NCI-H2029 treated with DMSO at 0.1 percent for 48 hours (cell line): ENCODE results near the gene LRRC40.
"Not testable (repeated sequence)": the region's sequence is repeated elsewhere in the genome, so short reads cannot be mapped to it uniquely, and the experiment has no call there.

Experiments
- DNase-seq: peaks from one replicate; lab custom pipeline; 2025; lab: John Stamatoyannopoulos, UW

The LRRC40 gene

DNA sequence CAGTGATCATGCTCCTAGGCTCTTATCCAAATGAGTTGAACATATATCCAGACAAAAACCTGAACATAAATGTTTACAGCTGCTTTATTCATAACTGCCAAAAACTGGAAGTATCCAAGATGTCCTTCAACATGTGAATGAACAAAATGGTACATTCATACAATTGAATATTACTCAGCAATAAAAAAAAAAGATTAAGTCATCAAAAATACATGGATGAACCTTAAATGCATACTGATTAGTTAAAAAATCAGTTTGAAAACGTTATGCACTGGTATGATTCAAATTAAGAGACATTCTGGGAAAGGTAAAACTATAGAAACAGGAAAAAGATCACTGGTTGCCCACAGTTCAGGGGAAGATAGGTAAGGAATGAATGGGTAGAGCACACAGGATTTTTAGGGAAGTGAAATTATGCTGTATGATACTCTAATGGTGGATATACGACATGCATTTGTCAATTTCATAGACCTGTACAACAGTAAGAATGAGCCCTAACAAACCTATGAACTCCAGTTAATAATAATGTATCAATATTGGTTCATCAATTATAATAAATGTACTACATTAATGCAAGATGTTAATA lies 3.1 kb downstream of the LRRC40 start:
- no peak for DNase-seq

DNA sequence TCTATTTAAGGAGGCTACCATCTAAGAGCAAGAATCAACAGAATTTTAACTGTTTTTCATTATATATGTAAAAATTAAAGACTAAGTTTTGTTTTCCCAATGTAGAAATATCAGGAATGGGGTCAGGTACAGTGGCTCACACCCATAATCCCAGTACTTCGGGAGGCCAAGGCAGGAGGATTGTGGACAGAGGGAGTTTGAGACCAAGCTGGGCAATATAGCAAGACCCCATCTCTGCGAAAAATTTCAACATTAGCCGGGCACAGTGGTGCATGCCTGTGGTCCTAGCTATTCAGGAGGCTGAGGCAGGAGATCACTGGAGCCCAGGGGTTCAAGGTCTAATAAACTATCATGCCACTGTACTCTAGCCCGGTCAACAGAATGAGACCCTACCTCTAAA lies 5.3 kb downstream of the LRRC40 start:
- no peak for DNase-seq

DNA sequence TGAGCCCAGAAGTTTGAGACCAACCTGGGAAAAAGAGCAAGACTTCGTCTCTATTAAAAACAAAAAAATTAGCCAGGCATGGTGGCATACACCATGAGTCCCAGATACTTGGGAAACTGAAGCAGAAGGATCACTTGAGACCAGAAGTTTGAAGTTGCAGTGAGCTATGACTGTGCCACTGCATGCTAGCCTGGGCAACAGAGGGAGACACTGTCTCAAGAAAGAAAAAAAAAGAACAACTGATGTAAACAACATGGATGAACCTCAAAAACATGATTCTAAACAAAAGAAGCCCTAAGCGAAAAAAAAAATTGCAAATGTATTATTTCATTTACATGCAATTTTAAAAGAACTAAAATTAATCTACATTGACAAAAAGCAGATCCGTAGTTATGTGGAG lies 9.0 kb downstream of the LRRC40 start:
- no peak for DNase-seq

DNA sequence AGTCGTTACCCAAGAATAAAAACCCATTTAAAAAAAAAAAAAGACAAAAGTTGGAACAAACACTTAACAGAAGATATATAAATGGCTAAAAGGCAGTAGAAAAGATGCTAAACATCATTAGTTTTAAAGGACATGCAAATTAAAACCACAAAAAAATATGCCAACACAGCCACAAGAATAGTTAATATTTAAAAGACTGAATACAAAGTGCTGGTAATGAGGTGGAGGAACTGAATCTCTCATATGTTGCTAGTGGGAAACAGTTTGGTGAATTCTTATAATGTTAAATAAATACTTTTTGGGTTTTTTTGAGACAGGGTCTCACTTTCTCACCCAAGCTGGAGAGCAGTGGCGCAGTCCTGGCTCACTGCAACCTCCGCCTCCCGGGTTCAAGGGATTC lies 10.0 kb downstream of the LRRC40 start:
- DNase-seq, result no peak

DNA sequence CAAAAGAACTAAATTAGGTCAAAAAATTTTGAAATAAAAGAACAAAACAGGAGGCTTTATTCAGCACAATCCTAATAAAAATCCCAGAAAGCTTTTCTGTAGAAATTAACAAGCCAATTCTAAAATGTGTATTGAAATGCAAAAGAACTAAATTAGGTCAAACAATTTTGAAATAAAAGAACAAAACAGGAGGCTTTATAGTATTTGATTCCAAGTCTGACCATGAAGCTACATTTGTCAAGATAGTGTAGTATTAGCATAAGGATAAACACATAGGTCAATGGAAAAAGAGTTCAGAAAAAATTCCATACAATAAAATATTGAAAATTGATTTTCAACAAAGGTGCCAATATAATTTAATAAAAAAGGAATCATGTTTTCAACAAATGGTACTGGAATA lies 10.8 kb downstream of the LRRC40 start:
- DNase-seq, result no peak

DNA sequence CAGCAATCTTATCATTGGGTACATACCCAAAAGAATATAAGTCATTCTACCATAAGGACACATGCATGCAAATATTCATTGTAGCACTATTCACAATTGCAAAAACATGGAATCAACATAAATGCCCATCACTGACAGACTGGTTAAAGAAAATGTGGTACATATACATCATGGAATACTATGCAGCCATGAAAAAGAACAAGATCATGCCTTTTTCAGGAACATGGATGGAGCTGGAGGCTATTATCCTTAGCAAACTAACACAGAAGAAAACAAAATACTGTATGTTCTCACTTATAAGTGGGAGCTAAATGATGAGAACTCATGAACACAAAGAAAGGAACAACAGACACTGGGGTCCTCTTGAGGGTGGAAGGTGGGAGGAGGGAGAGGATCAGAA lies 12.9 kb downstream of the LRRC40 start:
- not testable (repeated sequence) for DNase-seq

DNA sequence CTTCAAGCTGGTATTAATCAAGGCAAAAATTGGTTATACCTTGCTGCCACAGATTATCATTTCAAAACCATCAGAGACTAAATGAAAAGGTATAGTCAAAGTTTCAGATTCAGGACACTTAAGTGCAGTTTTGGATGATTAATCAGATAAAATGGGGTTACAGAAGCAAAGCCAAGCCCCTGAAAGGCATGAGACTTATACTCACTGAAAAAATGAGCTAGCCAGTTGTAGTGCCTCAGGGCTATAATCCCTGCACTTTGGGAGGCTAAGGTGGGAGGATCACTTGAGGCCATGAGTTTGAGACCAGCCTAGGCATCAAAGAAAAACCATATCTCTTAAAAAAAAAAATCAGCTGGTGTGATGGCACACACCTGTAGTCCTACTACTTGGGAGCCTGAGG lies 15.2 kb downstream of the LRRC40 start:
- no peak for DNase-seq

DNA sequence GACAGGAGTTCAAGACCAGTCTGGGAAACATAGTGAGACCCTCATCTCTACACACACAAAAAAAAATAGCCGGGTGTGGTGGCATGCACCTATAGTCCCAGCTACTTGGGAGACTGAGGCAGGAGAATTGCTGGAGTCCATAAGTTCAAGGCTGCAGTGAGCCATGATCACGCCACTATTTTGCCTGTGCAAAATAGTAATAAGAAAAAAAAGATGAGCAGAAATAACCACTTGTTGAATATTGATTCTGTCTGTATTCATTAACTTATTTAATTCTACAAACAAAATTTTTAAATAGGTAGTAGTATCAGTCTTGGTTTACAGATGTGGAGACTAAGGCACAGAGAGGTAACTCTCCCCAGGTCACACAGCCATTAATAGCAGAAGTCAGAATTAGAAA lies 16.9 kb downstream of the LRRC40 start:
- DNase-seq, result no peak

DNA sequence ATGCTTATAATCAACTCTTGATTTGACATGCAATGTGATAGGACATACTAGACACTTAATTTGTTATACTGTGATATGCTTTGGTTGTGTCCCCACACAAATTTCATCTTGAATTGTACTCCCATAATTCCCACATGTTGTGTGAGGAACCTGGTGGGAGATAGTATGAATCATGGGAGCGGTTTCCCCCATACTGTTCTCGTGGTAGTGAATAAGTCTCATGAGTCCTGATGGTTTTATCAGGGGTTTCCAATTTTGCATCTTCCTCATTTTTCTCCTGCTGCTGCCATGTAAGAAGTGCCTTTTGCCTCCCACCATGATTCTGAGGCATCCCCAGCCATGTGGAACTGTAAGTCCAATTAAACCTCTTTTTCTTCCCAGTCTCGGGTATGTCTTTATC lies 20.2 kb downstream of the LRRC40 start:
- not testable (repeated sequence) for DNase-seq

DNA sequence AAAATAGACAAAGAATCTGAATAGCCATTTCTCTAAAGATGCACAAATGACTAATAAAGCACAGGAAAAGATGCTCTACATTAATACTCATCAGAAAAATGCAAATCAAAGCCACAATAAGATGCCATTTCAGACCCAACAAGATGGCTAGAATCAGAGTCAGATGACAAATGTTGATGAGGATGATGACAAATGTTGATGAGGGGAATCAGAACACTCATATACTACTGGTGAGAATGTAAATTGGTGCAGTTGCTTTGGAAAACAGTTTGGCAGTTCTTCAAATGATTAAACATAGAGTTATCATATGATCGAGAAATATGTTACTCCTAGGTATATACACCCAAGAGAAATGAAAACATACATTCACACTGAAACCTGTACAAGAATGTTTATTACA lies 33.9 kb downstream of the LRRC40 start:
- no peak for DNase-seq

DNA sequence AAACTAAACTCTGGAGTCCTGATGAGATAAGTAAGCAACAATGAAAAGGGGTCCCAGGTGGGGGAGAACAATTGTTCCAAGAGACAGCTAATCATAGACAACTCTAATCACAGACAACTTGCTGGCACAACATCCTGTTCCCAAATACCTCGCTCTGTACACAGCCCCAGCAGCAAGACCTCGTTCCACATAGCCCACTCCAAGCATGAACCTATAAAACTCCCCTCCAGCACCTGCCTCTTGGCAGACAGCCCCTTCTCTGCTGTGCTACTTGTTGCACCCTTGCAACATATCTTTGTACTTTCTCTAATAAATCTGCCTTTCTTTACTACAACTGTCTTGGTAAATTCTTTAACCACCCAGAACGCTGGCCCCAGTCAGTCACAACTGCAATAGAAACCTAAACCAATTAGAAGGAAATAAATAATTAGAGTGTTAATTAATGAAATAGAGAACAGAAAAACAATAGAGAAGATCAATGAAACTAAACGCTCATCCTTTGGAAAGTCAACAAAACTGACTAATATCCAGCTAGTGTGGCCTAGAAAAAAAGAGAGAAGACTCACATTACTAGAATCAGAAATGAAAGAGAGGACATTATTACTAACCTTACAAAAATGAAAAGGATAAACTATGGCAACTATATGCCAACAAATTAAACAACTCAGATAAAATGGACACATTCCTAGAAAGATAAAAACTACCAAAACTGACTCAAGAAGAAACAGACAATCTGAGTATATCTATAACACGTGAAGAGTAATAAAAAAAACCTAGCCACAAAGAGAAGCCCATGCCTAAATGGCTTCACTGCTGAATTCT lies 36.1 kb downstream of the LRRC40 start:
- DNase-seq, result no peak

DNA sequence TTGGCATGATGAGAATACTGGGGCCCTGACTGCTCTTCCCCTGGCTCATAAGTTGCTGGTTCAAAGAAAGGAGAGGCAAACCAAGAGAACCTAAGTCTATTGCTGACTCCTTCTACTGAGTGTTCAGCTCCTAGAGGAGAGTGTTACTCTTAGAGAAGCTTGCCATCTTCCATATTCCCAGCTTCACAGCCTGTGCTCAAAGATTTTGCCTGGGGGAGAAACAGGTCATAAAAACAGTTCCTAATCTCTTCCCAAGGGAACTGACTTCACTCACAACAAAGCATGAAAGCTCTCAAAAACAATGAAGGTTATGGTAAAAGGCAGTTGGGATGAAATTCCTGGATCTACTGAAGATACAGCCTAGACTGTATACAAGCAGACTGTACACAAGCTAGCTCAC lies 37.1 kb downstream of the LRRC40 start:
- DNase-seq, result no peak

DNA sequence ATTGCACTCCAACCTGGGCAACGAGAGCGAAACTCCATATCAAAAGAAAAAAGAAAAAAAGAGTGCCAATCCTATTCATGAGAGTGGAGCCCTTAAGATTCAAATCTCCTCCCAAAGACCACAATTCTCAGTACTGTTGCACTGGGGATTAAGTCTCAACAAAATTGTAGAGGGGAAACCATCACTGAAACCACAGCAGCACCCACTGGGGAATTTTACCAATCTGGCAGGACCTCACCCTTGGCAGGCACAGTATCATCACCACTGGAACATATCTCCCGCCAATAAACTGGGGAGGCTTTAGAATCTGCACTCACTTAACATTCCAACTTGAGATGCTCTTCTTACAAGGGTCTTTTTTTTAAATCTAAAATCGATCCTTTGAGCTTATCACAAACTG lies 41.0 kb downstream of the LRRC40 start:
- no peak for DNase-seq

DNA sequence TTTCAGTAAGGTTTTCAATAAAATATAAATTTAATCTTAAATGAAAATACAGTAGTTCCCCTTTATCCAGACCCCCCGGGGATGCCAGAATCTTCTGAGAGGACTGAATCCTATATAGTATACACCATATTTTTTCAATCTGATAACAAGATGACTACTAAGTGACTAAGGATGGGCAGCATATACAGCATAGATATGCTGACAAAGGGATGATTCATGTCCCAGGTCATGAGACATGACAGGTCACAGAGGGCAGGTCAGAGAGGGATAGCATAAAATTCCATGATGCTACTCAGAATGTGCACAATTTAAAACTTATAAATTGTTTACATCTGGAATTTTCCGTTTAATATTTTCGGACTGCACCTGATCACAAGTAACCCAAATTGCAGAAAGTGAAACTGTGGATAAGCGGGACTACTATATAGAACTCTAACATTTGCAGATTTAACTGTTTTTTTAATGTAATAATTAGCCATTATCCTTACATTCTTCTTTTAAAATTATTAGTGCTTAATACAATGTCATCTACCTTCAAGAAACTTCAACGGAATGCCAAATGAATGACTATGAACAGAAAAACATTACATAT lies 48.8 kb downstream of the LRRC40 start:
- DNase-seq, result no peak

DNA sequence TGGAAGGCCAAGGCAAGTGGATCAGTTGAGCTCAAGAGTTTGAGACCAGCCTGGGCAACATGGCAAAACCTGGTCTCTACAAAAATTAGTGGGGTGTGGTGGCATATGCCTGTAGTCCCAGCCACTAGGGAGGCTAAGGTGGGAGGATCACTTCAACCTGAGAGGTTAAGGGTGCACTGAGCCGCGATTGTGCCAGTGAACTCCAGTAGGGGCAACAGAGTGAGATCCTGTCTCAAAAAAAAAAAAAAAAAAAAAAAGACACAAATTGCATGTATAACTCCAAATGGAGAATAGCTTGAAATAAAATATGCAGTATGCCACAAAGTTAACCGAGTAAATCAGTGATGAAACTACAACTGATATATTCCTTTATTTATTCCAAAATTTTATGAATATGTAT lies 51.6 kb downstream of the LRRC40 start:
- no peak for DNase-seq

DNA sequence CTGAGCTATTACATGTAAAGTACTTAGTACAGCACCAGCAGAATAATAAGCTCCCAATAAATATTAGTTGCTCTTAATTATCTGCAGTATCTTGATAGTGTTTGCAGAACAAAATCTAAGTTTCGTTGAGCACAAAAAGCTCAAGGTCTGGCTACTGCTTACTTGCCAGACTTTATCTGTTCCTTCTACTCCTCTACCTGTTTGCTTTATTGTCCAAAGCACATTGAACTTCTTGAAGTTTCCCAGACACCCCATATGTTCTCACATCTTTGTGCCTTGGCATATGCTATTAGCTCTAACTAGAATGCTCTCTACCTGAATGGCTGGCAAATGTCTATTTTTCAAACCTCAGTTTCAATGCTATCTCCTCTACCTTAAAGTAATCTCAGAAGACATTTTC lies 54.9 kb downstream of the LRRC40 start:
- DNase-seq, result no peak

DNA sequence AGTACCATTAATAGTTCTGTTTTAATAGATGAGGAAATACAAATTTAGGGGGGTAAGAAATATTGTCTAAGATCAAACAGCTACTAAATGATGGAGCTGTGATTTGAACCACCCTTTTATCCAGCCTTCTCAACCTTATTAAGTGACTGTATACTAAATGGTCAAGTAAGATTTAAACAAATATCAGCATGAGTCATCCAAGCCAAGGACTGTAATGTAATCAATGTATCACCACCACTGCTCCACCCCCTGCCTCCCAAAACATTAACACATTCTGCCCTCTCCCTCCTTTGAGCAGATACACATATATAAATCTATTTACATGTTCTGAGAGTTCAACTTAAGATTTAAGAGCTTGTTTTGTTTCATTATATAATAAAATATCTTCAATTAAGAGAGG lies 58.9 kb downstream of the LRRC40 start:
- DNase-seq, result no peak

DNA sequence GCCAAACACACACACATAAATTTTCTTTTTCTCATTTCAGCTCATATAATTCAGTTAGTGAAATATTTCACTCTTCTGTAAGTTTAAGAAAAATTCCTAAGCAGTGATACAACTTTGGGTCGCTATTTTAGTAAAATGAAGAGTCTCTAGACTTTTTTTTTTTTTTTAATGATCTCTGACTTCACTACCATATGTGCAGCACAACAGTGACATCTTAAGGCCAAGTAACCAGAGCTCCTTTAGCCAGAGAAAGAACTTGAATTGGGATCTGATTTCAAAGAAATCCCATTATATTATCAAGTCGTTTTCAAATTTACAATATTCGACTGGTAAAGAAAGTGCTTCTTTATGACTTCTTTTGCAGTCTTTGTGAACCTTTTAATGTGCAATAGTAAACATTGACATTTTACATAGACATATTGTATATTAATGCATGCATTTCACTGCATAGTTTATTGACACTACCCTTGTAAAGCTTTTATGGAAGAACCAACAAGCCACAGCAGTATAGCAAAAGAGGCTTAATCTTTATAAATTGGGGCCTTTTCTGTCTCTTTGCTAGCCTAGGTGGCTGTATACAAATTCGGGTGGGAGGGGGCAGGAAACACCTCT lies 62.2 kb downstream of the LRRC40 start:
- DNase-seq, result no peak

DNA sequence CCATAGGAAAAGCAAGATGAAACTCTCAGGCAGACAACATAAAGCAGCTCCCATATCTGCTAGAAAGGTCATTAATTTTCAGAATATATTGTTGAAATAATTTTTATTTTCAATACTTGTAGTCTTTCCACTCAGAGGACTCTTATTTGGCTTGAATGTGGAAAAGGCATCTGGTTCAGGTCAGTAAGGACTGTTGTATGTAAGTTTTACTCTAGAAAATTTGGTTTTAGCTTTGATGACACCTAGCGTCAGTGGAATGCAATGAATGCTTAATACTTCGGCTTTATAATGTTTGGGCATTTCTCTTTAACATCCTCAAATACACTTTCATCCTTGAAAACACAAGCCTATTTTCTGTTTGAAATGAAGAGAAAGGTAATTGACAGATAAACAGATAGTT lies 63.3 kb downstream of the LRRC40 start:
- DNase-seq, result no peak

DNA sequence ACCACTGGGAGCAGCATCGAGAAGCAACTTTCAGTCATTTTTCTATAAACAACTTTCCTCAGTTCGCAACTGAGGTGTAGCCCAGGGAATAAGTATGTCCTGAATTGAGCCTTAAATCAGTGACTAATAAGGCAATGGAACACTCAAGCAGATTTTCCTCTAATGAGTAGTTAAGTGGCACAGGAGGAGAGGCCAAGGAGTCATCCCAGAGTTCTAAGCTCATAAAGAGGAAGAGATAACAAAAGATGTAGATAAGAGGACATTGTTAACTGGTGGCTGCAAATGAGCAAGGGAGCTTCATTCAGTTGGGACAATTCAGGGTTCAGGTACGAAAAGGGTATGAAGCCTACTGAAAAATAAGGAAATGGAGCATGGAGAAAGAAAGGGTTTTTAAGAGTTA lies 64.5 kb downstream of the LRRC40 start:
- DNase-seq, result no peak

DNA sequence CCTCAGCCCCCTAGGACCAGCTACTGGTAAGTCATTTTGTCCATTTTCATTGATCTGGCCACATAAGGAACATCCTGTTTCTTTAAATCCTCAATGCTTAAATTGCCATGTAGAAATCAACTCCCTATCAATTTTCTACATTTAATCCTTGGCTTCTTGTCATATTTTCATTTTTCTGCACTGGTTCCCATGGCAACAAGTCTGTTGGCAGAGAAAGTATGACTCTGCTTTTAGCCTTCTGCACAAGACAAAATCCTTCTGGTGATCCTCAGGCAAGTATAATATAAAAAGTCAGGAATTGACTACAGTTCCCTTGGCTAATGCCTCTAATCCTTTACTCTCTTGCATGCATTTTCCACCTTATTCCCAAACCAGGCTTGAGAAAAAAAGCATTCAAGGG lies 65.0 kb downstream of the LRRC40 start:
- no peak for DNase-seq

DNA sequence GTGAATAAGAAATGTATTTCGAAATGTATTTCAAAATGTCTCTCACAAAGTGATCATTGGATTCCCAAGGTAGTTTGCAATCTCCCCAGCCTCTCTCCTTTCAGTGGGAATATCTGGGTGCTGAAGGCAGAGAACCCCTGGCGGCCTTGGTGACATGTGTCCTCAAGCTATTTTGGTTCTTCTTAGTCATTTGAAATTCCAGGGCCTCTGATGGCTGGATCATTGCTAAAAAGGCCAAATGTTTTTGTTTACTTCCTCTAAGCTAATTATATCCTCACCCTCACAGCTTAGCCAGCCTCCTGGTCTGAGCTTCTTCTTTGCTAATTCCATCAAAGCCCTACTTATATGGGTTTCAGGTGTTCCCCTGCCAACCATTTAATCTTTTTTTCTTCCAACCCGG lies 71.2 kb downstream of the LRRC40 start:
- no peak for DNase-seq

DNA sequence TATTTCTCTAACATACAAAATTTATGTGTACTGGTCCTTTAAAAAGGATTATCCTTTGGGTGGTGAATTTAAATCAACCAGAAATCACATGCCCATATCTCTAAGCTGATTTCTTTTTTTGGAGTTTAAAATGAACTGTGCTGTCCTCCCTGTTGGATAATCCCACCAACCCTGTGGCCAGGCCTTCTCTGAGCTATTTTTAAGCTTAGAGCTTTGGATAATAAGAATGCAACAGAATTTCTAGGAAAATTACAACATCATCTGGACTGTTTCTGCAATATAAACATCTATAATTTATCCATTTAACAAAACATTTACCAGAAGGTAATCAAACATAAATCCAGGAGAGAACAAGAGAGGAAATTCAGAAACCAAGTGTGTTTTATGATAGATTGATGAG lies 88.3 kb downstream of the LRRC40 start:
- DNase-seq, result no peak
